GM11168 (cell line): Measurements from ENCODE around the gene APPBP2.
"Not testable (repeated sequence)": the region's sequence is repeated elsewhere in the genome, so short reads cannot be mapped to it uniquely, and the experiment has no call there.

Experiments
- in situ Hi-C: fragments of 300-500 bp; cut with MboI; formaldehyde crosslinking; loops from one replicate; pipeline ENCODE4 v1.12.0; 2022; ENCODE audit warnings: low sequenced_read_pairs; ENCODE audit not compliant: unreplicated experiment

Gene APPBP2

DNA sequence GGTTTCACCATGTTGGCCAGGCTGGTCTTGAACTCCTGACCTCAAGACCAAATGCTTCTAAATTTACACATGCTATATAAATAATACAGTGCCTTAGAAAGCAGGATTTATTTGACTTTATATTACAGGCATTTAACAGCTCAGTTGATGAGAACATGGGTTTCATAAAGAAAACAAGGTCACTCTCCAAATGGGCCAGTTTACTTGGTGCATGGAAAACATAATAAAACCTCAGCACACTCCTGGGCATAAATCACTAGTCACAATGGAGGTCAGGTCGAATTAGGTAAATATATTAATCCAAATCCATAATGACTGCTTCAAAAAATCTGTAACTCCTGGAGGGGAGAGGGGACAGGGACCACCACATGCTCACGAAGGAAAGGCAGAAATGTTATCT, 24.5 kb downstream of the APPBP2 start:
- in situ Hi-C loops = no loop called here

DNA sequence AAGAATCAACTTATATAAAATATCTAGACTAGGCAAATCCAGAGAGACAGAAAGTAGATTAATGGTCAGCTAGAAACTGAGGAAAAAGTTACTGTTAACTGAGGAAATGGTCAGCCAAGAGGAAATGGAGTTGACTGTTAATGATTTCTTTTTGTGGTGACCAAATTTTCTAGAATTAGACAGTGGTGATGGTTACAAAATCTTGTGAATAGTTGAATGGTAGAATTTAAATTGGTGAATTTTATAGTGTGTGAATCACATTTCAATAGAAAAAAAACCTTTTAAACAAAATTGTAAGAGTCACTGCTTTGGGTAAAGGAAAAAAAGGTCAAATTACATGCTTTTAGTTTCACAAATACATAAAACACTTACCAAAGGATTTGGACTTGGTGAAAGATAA, 30.0 kb downstream of the APPBP2 start:
- in situ Hi-C loops = no loop called here

DNA sequence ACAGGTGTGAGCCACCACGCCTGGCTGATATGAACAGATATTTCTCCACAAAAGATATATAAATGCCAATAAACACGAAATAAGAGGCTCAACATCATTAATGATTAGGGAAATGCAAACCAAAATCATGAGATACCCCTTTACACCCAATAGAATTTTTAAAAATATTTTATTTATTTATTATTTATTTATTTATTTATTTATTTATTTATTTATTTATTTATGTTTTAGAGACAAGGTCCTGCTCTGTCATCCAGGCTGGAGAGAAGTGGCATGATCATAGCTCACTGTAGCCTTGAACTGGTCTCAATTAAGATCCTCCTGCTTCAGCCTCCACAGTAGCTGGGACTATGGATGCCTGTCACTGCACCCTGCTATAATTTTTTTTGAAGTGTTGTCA, 30.8 kb downstream of the APPBP2 start:
- in situ Hi-C loops = no loop called here

DNA sequence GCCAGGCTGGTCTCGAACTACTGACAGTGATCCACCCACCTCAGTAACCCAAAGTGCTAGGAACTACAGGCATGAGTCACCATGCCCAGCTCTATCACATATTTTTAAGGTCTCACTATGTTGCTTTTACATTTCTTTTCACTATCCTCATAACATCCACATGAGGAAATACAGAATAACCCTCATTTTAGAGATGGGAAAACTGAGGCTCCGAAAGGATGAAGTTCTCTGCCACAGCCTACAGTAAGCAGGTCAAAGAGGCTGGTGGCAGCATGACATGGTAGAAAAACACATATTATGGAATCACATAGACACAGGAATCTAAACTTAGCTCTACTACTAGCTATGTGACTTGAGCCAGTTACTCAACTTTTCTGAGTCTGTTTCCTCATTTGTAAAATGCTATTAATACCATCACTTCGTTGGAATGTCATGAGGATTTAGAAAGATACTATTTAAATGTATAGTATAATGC, 32.2 kb downstream of the APPBP2 start:
- in situ Hi-C loops = no loop called here

DNA sequence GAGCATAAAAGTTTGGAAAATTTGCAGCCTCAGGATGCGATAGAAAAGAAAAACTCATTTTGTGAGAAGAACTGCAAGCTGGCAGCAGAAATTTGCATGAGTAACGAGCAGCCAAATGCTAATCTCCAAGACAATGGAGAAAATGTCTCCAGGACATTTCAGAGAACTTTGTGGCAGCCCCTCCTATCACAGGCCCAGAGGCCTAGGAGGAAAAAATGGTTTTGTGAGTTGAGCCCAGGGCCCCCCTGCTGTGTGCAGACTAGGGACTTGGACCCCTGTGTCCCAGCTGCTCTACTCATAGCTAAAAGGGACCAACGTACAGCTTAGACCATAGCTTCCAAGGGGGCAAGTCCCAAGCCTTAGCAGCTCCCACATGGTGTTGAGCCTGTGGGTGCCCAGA, 34.3 kb downstream of the APPBP2 start:
- in situ Hi-C loops = no loop called here

DNA sequence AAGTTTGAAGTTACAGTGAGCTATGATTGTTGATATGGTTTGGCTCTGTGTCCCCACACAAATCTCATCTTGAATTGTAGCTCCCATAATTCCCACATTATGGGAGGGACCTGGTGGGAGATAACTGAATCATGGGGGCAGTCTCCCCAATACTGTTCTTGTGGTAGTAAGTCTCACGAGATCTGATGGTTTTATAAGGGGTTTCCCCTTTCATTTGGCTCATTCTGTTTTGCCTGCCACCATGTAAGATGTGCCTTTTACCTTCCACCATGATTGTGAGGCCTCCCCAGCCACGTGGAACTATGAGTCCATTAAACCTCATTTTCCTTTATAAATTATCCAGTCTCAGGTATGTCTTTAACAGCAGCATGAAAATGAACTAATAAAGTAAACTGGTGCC, 35.4 kb downstream of the APPBP2 start:
- in situ Hi-C loops = not testable (repeated sequence)

DNA sequence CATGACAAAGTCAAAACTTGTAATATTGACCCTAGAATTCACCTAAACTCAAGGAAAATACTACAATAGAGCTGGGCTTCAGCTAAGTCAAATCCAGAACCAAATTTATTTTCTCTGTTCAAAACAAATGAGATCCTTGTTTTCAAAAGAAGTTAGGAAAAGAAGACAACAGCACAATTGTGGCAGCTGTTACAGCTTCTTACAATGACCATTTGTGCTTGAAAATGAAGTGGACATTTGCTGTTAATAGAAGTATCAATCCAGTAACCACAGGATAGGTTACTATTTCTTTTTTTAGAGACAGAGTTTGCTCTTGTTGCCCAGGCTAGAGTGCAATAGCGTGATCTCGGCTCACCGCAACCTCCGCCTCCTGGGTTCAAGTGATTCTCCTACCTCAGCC, 44.4 kb downstream of the APPBP2 start:
- in situ Hi-C loops = no loop called here

DNA sequence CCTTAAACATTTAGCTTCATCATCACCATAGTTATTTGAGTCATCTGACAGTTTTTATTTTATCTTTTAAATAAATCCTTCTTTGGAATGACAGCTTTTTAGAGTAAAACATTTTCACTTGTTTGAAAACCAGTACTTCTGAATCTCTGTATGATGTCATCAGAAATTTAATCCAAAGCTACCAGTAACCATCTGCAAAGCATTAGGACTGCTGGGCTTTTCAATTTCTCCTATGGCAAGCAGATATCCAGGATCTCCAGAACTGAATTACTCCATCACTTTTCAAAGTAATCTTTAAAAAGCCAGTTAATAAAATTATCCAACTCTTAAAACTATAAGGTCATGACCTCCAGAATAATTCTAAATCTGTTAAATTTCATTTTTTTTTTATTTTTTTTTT, 52.3 kb downstream of the APPBP2 start:
- in situ Hi-C loops = no loop called here

DNA sequence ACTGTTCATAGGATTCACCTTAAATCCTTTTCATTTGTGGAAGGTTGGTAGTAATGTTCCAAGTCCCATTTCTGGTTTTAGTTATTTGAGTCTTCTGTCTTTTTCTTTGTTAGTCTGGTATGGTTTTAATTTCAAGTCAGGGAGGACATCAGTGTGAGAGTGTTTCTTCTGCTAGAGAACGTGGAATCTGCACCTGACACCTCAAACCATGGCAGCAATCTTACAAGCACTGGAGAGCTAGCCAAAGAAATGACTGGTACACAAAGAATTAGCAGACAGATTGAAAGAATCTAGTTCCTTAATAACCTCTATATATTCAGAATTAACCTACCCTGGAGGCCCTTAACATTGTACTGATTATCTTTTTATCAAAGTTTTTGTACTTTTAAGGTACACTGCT, 53.6 kb downstream of the APPBP2 start:
- in situ Hi-C loops = no loop called here

DNA sequence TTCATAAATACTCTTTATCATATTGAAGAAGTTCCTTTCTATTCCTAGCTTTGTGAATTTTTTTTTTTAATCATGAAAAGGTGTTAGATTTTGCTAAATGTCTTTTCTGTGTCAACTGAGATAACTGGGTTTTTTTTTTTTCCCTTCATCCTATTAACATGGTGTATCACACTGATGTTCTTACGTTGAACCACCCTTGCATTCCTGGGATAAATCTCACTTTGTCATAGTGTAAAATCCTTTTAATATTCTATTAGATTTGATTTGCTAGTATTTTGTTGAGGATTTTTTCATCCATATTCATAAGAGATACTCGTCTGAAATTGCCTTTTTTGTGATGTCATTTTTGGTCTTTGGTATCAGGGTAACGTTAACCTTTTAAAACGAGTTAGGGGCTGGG, 54.6 kb downstream of the APPBP2 start:
- in situ Hi-C loops = no loop called here

DNA sequence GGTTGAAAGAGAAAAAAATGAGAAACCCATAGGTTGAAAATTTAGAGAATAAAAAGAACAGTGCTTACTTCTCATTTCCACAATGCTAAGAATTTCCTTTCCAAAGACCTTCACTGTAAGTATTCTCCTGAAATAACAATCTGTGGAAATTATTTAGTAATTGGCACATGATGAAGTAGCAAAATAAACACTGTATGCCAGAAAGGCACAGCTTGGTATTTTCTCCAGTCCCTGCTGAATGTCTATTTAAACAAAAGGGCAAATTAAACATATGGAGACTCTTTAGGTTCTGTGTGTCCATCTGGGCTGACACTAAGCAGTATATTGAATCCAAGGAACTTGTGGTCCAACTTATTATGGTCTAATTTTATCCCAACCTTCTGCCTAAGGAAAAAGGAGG, 57.7 kb downstream of the APPBP2 start:
- in situ Hi-C loops = no loop called here

DNA sequence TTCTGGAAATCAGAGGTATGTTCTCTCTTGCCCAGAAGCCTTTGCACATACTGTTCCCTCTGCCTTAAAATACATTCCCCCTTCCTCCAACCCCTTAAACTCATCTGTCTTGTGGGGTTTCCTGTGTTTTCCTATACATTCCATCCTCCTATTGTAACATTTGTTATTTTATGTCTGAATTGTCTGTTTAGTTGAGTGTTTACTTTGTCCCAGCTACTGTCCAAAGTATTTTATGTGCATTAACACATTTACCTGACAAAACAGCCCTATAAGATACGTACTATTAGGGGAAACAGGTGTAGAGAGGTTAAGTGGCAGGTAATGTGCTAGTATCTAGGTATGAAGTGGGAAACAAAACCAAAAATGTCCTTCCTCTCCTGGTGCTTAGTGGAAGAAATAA, 61.7 kb downstream of the APPBP2 start:
- in situ Hi-C loops = no loop called here

DNA sequence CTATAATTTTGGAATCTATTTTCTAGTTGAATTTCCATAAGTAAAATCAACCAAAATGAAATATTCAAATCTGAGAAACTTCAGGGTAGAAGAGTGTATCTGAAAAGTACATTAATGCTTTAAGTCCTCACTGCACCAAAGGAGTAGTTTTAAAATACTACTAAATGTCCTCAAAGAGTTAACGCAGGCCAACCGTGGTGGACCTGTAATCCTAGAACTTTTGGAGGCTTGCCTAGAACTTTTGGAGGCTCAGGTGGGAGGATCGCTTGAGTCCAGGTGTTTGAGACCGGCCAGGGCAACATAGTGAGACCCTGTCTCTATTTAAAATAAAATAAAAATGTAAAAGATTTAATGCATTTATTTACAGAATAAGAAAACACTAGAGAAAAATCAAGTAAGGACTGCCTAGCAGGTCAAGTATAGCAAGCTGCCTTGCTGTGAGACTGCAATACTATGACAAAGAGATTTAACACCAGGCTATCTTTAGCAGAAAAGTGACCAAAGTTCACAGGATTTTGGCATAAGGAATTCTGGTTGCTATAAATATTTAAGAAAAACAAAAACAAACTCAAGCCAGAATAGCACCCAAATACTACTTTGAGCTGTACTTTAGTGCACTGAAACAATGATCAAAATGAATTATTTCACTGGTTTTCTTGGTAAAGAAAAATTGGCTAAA, 62.7 kb downstream of the APPBP2 start:
- in situ Hi-C loops = no loop called here

DNA sequence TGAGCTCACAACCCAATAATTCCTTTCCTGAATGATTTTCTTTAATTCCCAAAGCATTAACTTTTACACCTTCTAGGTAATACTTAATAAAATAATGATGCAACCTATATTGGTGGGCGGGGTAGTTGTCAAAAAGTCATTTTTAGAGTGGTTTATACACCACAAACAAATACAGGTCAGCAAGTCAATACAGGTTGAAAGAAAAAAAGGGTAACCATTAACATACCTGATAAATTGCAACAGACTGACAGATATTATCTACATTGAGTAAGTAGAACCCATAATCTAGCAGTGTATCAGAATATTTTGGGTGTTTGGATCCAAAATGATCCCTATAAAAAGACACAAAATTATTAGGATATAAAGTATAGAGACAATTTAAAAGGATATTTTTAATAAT, 64.5 kb downstream of the APPBP2 start:
- in situ Hi-C loops = no loop called here

DNA sequence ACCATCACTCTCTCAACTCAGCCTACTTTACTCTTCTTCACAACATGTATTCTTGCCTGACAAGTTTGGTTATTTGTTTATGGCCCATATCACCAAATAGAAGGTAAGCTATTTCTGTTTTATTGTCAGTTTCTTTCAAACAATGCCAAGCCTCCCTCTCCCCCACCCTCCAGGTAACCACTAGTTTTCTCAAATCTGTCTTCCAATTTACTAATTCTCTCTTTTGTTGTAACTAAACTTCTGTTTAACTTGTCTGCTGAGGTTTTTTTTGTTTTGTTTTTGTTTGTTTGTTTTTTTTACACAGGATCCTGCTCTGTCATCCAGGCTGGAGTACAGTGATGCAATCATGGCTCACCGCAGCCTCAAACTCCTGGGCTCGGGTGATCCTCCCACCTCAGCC, 68.9 kb downstream of the APPBP2 start:
- in situ Hi-C loops = no loop called here

DNA sequence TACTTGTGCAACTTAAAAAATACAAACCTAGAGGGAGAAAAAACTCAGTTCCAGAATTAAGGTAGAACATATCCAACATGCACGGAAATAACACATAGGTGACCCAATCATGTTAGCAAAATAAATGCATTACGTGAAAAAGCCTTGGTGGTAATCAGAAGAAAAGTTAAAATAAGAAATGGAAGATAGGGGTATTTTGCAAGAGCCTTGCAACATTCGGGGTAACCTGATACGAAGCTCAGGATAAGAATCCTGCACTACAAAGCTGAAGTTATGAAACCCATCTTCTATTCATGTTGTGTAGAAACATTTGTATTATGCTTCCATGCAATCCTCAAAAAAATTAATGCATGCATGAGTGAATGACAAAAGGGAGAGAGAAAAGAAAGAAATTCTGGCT, 70.7 kb downstream of the APPBP2 start:
- in situ Hi-C loops = no loop called here

DNA sequence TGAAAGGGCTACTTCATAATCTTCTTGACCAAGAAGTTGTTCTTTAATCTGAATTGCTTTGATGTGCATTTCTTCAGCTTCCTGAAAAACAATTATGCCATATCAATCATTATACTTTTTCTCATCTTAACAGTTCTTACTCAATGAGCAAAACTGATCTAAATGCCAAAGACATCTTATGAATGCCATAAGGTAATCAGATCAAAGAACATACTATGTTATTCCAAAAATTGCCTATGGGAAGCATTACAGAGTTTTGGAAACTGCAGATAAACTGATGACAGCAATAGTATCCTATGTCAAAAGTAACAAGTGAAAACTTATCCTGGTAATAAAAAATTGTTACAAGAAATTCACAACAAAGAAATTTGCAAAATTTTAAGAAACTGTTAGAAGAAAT, 74.1 kb downstream of the APPBP2 start:
- in situ Hi-C loops = no loop called here

DNA sequence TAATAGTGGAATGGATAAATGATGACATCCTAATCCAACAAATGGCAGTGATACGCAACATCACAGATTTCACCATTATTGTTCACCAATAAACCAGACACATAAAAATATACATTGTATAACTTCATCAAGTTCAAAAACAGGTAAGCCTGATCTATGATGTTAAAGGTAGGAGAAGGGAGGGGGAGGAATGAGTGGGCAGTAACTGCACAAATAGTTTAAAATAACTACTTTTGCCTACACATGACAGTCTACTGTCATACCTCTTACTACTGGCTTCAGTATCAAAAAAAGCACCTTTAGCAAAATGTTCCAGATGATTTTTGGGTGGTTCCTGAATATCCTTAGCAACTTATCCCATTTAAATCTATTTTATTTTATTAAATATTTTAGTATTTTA, 75.0 kb downstream of the APPBP2 start:
- in situ Hi-C loops = no loop called here

DNA sequence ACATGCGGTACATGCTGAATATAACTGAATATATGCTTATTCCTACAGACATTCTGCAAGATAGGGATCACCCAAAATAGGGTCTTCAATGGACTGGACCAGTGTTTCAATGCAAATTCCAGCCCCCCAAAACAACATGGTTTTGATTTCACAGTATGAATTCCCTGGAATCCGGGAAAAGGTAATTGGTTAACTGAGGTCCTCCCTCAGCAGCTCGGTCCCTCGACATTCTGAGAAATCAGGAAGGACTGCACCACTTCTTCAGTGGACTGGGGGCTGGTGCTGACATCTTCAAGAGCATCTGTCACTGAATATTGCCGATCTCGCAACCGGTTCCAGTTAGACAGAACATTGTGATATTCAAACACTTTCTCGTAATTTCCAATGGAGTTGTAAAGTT, 78.7 kb downstream of the APPBP2 start:
- in situ Hi-C loops = no loop called here

DNA sequence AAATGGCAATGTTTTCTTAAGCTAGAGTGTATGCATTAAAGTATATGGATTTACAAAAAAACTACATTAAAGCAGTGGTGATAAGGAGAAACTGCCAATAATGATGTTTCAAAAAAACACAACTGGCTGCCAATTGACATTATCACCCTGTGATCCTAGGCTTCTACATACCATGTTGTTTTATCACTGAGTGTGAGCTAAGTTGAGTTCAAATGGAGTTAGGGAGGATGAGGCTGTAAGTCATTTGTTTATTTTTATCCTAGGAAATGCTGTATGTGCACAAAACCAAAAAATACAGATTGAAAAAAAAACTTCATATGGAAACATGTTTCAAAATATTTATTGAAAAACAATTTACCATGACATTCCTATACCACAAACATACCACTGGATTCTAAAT, 80.9 kb downstream of the APPBP2 start:
- in situ Hi-C loops = no loop called here

DNA sequence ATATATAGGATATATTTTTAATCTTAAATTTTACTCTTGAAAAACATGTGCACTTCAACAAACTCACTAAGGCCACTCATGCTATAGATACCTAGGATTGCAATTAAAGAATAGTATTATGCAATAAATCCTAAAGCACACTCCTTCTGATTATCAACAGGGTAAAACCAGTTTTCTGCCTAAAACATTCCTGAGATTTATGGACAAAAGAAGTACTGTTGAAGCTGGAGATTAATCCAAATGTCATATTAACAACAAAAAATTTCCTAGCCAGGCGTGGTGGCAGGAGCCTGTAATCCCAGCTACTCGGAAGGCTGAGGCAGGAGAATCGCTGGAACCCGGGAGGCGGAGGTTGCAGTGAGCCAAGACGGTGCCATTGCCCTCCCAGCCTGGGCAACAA, 82.3 kb downstream of the APPBP2 start:
- in situ Hi-C loops = no loop called here

DNA sequence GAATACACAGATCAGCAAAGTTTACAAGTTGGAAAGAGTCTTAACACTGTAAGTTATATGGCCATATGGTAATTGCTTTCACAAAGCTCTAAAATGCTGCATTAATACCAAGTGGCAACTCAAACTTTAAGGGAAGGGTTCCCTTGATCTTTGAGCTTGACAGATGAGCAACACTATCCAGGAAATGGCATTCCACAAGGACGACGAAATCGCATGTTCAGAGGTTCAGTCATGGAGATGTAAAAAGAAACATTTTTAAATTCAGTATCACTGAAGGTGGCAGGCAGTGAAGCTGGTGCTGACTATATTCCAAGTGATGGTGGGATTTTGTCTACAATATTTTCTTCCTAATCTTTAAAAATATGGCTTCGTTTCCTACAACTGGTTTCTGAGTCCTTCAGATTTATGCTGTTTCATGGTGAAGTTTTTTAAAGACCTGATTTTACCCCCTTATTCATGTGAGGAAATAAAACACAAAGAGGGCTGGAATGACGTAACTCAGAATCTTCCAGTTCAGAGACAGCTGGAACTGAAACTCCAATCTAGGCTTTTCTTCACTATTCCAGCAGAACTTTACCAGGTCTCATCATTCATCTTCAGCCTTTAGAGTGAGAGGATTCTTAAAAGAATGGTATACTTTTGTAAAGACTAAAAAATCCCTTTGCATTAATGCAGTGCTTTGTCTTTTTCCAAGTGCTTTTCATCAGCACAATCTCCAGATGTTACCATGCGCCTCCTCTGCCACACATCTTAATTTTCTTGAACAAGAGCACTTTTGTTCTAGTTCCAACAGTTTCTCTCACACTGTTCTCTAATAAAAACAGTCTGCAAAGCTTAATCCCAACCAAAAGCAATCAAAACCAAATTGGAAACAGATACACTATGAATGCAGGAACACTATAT, 83.5 kb downstream of the APPBP2 start:
- in situ Hi-C loops = no loop called here
